ENCODE data around the gene DUSP21.
"Not testable (repeated sequence)": the region's sequence is repeated elsewhere in the genome, so short reads cannot be mapped to it uniquely, and the experiment has no call there.

DUSP21 gene

GRCh38 chrX:44843753-44844152 is at the start of gene DUSP21:
Gene DUSP21, plus strand, starts transcription at chrX:44844021. Its CDS starts 112 bp downstream, at chrX:44844133.
- no peak for DNase-seq (ENCODE audit: low read depth)

- DNase-seq (ENCODE audit: low read depth) = no peak
These were observed 47.8 kb upstream of the DUSP21 start for GRCh38 chrX:44795945-44796450.

GRCh38 chrX:44802613-44803012 is 41.2 kb upstream of the DUSP21 start:
- DNase-seq (ENCODE audit: low read depth) = no peak

- no peak for DNase-seq (ENCODE audit: low read depth)
These were observed 28.1 kb upstream of the DUSP21 start for GRCh38 chrX:44815681-44816080.

GRCh38 chrX:44816367-44816766 is 27.5 kb upstream of the DUSP21 start:
- DNase-seq (ENCODE audit: low read depth) = no peak

- no peak for DNase-seq (ENCODE audit: low read depth)
These were observed 26.8 kb upstream of the DUSP21 start for GRCh38 chrX:44817029-44817428.

GRCh38 chrX:44822601-44823000 is 21.2 kb upstream of the DUSP21 start:
- DNase-seq (ENCODE audit: low read depth) = no peak

GRCh38 chrX:44823193-44823592 is 20.6 kb upstream of the DUSP21 start:
- DNase-seq (ENCODE audit: low read depth) = not testable (repeated sequence)

- no peak for DNase-seq (ENCODE audit: low read depth)
These were observed 15.7 kb upstream of the DUSP21 start for GRCh38 chrX:44828008-44828605.

- DNase-seq (ENCODE audit: low read depth) = no peak
These were observed 14.0 kb upstream of the DUSP21 start for GRCh38 chrX:44829832-44830231.

- DNase-seq (ENCODE audit: low read depth) = no peak
These were observed 1.1 kb upstream of the DUSP21 start for GRCh38 chrX:44842550-44843317.

- no peak for DNase-seq (ENCODE audit: low read depth)
These were observed 511 bp upstream of the DUSP21 start for GRCh38 chrX:44843318-44843702.

GRCh38 chrX:44844204-44844603 is 383 bp downstream of the DUSP21 start:
- DNase-seq (ENCODE audit: low read depth) = no peak

- not testable (repeated sequence) for DNase-seq (ENCODE audit: low read depth)
These were observed 7.1 kb downstream of the DUSP21 start for GRCh38 chrX:44850891-44851290.

GRCh38 chrX:44871114-44871645 is 27.4 kb downstream of the DUSP21 start:
- DNase-seq (ENCODE audit: low read depth) = no peak

- no peak for DNase-seq (ENCODE audit: low read depth)
These were observed 28.4 kb downstream of the DUSP21 start for GRCh38 chrX:44871931-44872820.

- peak; percentile 99 for DNase-seq (ENCODE audit: low read depth)
These were observed 29.1 kb downstream of the DUSP21 start, which contains the start of gene KDM6A for GRCh38 chrX:44872821-44873414. Gene KDM6A, plus strand, starts transcription at chrX:44873188. Its CDS starts 364 bp downstream, at chrX:44873552.

- no peak for DNase-seq (ENCODE audit: low read depth)
These were observed 29.8 kb downstream of the DUSP21 start for GRCh38 chrX:44873415-44874276.

GRCh38 chrX:44874420-44875184 is 30.8 kb downstream of the DUSP21 start:
- DNase-seq (ENCODE audit: low read depth) = peak; percentile 17

- no peak for DNase-seq (ENCODE audit: low read depth)
These were observed 31.3 kb downstream of the DUSP21 start for GRCh38 chrX:44875185-44875489.

Data from stimulated activated CD8-positive, alpha-beta memory T cell treated with anti-CD3 and anti-CD28 coated beads, Interleukin-12 subunit alpha, Interleukin-12 subunit beta, amount 100 ng/mL, for 4 hours (primary cell).